Activated T-cell treated with anti-CD3 and anti-CD28 coated beads, Interleukin-2, amount 50 U/mL, for 1 hour (primary cell): ENCODE measurements around the gene PPP2R2C.

Experiments
- DNase-seq: peaks from one replicate; pipeline ENCODE4 v3.0.0-alpha.2; 2020

Gene PPP2R2C

DNA sequence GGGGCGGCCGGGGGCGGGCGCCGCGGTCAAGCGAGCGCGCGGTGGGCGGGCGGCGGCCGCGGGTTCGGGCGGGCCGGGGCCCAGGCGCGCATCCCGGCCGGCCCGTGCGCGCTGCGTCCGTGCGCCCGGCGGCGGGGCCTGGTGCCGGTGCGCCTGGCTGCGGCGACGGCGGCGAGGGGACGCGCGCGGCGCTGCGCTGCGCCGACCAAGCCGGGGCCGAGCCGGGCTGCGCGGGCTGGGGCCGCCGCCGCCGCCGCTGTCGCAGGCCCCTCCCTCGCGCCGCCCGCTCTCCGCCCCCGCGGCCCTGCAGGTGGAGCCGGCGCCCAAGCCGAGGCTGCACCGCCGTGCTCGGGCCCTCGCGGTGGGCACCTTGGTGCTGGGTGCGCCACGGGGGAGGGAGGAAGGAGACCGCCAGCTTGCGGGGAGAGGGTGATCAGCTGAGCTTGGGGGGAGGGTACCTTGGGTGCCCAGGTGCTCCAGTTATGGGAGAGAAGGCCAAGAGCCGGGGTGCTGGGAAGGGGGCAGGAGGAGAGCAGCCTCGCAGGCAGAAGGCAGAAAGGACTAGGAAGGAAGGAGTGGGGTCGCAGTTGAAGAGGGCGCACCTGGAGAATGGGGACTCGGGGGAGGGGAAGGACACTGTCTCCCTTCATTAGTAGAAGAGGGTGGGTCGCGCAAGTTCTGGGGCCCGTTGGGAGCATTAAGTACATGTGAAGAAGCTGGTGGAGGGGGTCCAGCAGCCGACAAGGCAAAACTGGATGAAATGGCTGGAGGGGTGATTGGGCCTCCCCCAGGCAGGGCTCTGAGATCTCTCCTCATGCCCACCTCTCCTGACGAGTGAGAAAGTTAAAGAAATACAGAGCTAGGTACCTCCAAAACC lies at the start of gene PPP2R2C:
Gene PPP2R2C, minus strand, starts transcription at position 228 of the 877 bp plus-strand sequence. CDS start 385 bp downstream, outside the sequence.
- DNase-seq = no peak

DNA sequence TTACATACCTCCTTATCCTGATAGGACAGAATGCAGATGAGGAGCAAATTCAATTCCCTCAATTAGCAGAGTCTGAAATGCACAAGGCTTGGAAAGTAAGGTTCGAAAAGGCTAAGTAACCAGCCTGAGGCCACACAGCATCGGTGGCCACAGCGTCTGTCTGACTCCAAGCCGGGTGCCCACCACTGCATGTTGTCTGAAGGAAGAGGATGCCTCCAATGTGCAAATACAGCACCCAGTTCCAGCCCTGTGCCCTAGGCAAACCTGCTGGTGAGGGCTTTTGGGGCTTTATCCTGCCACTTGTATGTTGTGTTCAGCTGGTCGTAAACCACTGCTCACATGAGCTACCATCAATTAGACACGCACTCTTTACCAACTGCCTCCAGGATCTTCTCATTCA lies 48.6 kb upstream of the PPP2R2C start:
- no peak for DNase-seq

DNA sequence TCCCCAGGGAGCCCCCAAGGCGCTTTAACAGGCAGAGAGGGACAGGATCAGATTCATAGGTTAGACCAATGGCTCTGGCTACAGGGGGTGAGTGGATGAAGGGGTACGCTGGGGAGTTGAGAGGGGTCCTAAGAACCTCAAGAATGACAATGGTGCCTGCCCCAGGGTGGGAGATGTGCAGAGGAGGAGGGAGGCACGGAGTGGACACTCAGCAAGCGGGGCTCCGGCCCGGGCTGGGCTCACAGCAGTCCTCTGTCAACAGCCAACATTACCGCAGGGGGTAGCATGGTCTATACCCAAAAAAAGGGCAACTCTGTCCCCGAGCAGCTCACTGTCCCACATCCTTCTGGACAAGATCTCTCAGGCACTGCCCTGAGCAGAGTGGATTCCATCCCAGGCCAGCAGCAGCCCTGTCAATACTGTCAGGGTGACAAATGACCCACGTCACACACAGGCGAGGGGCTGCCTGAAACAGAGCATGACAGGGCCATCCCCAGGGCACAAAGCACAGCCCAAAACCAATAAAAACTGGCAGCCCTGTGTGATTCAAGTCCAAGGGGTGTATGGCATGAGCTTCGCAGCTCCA lies 47.7 kb upstream of the PPP2R2C start:
- no peak for DNase-seq

DNA sequence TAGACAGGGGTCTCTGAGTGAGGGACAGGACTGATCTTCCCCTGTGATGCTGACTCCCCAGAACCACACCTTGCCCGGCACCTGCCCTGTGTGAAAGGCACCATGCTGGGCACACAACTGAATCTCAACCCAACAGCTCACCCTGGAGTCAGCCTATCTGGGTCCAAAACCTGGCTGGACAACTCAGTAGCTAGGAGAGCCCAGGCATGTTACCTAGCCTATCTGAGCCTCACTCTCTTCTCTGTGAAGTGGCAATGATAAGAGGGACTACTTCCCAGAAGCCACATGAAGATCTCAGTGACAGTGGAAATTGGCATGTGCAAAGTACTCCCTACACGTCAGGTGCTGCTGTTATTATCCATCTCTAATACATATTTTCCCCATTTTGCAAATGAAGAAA lies 44.8 kb upstream of the PPP2R2C start:
- no peak for DNase-seq

DNA sequence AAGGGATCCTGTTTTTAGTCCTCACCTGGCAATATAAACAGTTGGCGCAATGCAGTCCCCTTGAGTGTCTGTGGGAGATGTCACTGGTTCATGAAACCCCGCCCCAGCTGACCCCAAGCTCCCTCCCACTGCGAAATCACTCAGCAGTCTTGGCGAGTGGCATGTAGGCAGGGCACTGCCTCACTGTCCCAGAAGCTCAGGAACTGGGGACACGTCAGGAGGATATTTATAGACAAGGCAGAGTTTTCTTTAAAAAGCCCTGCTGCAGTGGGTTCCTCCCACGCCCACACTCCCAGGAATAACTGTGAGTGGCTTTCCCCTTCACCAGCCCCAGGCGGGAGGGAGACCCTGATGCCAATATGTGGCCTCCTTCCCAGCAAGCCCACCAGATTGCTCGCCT lies 44.3 kb upstream of the PPP2R2C start:
- DNase-seq = no peak

DNA sequence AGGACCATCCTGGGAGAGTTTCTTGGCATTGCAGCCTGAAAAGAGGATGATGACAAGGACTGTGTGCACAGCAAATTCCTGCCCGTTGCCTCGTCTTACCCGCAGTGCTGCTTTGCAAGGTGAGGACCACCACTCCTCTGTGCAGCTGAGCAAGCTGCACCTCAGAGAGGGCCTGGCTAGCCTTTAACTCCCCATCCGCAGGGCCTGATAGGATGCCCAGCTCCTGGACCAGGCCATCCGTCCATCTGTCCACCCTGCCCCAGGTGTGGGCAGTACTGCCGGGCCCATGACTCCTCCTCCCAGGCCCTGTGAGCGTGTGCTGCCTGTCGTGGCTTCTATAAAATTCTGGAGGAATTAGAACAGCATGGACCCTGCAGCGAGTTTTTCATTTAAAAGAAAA lies 43.9 kb upstream of the PPP2R2C start:
- no peak for DNase-seq

DNA sequence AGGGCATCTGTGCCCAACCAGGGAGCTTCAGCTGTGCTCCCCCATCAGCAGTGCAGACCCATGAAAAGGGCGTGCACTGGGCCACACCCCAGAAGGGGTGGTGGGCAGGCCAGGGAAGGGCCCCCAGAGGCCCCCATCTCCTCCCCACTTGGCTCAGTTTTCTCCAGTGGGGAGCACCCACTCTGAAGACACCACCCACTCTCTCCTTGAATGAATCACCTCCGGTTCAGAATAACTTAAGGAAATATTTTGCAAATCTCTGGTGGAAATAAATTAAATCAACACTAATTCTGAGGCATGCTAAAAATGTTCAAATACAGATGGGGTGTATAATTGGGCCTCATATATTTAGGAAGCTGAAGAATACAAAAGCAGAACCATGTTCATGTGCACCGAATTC lies 41.3 kb upstream of the PPP2R2C start:
- DNase-seq = no peak

DNA sequence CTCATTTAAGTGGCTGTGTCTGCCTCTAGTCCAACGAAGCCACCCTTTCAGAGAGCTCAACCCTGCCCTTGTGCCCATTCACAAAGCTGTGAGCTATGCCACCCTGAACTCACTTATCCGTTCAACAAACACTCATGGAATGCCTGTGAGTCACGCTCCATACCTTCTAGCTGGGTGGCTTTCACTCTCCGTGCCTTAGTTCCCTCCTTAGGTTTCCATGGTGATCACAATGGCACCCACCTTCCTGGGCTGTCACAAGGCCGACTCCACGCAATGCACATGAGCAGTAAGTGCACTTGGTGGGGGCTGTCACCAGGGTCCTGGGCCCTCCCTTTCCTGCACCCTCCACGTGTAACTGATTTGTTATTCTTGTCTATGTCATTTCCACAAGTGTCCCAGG lies 37.2 kb upstream of the PPP2R2C start:
- no peak for DNase-seq

DNA sequence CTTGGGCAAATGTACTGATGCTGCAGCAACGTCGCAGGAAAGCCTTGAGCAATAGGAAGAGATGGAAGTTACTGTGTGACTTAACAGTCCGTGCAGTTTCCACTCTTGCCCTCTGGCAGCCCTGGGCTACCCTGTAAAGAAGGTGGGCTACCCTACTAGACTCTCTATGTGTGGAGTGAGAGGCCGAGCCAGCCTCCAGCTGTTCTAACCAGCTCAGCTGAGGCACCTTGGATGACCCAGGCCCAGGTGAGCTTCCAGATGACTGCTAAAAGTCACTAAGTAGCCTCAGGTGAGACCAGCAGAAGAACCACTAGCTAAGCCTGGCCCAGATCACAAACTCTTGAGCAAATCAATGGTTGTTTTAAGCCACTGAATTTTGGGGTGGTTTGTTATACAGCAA lies 34.9 kb upstream of the PPP2R2C start:
- no peak for DNase-seq

DNA sequence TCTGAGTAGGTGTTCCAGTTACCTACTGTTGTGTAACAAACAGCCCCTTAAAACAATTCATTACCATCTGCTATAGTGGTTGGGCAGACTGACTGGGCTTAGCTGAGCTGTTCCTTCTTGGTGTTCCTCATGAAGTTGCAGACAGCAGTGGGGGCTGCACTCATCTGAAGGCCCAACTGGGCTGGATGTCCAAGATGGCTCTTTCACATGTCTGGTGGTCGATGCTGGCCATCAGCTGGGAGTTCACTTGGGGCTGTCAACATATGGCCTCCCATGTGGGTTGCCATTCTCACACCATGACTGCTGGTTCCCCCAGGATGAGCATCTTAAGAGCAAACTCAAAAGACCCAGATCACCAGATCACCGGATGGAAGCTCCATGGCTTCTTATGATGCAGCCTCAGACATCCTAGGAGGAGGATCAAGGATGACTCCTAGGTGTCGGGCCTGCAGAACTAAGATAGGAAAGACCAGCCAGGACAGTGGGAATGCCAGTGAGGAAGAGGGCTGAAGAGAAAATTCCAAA lies 34.3 kb upstream of the PPP2R2C start:
- DNase-seq = no peak

DNA sequence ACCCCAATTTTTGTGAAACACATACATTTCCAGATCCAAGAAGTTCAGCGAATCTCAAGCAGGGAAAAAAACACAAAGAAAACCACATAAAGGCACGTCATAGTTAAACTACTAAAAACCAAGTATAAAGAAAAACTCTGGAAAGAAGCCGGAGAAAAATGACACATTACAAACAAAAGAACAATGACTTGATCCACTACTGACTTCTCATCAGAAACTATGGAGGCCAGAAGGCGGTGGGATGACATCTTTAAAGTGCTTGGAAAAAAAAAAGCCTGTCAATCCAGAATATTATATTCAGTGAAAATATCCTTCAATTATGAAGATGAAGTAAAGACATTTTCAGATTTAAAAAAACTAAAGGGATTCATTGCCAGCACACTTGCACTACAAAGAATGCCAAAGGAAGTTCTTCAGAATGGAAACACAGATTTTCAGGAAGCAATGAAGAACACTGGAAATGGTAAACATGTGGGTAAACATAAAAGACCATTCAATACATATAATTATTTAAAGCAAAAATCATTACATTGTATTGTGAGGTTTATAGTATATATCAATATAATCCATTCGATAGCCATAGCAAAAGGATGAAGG lies 32.6 kb upstream of the PPP2R2C start:
- DNase-seq = no peak

DNA sequence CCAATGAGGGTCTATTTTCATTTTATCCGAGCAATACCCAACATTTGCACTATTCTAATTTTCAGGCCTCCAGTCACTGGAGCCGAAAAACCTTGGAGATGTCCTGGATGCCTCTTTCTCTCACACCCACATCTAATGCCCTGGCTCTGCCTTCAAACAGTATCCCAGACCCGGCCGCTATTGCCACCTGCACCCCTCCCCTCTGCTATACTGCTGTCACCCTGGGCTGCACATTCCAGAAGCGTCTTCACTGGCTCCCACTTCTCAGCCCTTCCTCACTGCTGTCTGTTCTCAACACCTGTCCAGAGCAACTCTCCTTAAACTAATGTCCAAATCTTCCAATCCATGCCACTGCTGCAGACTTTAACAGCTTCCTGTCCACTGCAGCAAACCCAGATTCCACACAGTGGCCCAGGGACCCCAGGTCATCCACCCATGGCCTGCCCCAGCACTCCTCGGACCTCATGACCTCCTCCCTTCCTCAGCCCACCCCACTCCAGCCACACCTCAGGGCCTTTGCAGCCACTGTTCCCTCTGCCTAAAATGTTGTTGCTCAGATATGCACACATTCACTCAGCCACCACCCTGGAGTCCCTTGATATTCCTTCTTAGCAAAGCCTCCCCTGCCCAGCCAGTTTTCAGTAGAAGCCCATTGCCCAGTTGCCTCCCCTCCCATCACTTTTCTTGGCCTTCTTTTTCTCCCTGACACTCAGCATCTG lies 30.5 kb upstream of the PPP2R2C start:
- DNase-seq = no peak

DNA sequence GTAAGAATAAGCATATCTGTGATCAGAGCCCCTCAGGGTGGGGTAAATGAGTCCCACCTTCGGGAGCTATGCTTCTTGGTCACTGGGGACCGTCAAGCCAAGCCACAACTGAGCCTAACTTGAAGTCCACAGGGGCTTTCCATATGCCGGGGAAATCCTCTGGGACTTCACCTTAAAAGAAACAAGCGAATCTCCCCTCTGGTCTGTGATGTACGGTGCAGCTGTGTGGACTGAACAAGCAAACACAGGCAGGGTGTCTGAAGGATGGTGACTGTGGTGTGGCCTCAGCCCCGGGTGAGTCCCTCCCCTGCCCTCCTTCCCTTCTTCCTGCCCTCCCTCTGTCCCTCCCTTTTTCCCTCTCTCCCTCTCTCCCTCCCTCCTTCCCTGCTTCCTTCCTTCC lies 29.7 kb upstream of the PPP2R2C start:
- no peak for DNase-seq

DNA sequence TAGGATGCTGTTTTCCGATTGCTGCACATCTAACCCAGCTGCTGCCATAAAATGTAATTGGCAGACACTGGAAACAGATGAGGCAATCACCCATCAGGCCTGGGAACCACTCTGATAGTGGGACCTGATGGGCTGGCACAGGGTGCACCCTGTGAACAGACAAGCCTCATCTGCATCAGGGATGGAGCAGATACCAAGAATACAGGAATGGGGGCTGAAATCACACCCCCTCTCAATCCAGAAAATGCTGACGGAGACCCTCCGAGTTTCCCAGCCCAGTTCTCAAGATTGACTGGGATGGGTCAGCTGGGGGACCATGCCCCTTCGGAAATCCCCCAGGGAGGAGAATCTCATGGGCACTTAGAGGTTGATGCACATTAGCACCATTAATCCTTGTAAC lies 28.8 kb upstream of the PPP2R2C start:
- no peak for DNase-seq

DNA sequence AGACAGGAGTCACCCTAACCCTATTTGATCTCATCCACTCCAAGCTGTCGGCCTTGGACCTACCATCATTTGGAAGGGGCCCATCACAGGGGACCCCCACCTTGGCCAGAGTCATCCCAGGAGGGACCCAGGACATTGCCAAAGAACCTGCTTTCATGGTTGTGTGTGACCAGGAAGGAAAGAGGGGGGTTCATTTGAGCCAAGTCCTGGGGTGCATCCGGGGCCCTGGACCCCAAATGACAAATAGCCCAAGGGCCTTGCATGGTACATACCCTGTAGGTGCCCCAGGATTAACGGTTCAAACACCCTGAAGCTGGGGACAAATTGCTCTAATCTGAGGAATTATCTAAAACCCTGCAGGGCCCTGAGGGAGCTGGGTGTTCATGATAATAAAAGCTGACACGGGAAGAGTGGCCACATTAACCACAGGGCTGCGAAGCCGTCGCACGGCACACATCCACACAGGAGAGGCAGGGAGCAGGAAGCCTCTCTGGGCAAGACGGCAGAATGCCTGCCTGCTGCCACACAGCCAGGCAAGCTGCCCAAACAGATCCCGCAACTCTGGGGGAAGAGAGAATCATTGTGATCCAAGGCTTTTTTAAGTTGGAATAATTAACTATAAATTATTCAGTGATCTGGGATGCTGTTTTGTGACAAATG lies 28.2 kb upstream of the PPP2R2C start:
- no peak for DNase-seq

DNA sequence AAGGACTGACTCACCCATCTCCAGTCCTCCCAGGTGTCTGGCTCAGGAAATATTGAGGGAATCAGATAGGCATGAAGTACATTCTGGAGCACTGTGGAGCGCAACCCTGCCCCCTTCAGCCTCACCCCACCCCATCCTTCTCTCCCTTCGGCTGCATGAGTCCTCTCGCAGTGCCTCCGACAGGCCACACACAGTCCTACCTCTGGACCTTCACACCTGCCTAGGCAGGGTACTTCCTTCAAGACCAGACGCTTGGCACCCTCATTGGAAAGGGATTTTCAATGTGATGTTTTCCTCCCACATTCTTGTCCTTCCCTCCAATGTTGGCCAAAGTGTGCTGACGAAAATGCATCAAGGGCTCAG lies 26.8 kb upstream of the PPP2R2C start:
- no peak for DNase-seq

DNA sequence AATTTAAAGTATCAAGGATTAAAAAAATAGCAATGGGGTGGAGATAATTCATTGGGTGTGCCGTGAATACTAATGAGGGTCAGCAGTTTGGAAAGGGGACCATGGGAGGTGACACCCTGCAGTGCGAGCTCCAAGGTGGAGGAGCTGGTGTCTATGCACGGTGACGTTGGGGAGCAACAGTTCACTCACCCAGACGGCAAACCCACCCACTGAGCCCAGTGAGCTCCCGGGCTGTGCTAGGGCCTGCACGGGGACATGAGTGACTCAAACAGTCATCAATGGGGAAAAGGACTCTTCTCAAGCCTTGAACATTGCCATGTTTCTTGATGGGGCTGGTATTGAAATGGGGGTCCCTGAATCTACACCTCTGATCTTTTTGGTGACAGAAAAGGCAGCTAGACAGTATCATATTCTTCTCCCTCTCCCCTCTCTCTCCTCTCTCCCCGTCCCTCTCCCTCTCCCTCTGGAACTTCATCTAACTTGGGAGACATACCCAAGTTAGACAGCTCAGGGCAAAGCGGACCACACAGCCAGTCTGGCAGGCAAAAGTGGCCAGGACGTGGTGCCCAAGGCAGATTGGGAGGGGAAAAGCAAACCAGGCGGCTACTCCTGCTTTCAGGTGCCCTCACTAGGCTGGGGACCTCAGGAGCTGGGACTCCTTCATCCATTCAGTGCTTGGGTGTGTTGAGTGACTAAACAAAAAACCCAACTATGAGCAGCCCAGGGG lies 26.3 kb upstream of the PPP2R2C start:
- no peak for DNase-seq

DNA sequence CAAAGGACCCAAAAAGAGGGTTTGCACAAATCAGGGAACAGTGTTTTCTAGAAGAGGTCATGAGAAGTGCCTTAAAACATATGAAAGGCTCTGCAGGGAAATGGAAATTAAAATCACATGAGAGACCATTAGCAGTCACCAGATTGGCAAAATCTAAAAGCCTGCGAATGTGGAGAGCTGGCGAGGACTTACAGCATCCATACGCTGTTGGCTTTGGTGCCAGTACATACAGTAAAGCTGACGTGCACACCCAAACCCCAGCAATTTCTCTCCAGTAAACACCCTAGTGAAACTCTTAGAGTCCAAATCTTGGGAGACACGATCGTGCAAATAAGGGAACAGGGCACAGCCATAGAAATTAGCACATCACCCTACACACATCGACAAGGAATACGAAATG lies 25.4 kb upstream of the PPP2R2C start:
- no peak for DNase-seq

DNA sequence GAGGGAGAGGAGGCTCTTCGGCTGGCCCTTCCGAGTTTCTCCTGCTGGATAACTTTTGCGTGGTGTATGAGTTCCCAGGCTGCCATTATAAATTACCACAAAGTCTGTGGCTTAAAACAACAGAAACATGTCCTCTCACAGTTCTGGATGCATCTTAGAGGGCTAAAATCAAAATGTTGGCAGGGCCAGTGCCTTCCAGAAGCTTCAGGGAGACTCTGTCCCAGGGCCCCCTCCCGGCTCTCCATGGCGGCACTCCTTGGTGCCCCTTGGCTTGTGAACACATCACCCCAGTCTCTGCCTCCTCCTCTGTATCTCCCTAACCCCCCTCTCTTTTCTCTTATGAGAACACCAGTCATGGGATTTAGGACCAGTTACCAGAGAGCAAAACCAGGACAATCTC lies 23.3 kb upstream of the PPP2R2C start:
- DNase-seq = no peak

DNA sequence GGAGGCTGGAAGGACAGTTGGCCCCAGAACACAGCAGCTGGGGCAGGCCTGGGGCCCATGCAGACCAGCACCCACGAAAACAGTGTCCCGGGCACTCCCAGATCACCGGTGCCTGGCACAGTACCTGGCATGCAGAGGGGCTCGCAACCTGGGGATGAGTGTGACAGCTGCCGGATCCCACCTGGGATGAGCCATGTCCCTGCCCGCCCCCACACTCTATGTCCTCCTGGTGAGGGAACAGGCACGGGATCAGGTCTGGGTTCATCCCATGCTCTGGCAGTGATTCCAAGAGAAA lies 22.8 kb upstream of the PPP2R2C start:
- DNase-seq = no peak

DNA sequence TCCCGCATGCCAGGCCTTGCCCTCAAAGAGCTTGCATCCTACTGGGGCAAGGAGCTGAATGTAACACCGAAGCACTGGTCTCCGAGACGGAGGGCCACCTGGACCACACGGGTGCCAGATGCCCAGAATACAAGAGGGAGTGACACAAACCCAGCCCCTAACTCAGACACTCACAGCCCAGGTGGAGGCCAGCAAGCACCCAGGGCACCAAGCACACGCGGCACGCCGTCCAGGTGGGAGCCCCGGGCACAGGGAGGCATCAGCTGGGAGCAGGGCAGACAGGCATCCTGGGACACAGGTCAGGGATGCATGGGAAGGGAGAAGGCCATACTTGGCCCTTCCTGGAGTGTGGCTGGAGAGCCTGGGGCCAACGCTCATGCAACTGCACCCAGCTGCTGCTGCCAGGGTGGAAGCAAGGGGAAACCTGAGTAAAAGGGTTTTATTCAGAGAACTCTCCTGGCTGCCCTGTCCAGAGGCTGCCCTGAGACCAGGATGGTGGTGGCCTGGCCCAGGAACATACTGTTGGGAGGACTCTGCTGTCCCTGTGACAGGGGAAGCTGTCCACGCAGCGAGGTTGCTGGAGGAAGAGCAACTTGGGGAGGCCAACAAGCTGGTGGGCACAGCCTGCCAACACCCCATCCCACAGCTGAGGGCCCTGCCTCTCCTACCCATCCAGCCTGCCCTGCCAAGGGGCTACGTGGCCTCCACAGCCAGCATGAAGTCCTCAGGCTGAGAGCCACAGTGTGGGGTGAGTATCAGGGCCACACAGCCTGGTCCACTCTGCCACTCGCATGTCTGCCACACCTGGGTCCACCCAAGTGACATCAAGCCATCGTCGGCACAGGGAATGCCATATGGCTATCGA lies 22.2 kb upstream of the PPP2R2C start:
- no peak for DNase-seq
